AG09319 (cell line): Measurements from ENCODE around the gene PABPN1L.
A peak's percentile ranks its signal among the peaks of the same experiment; 100 is the strongest.

Experiments used
- DNase-seq: peaks from one replicate; pipeline ENCODE4 v3.0.0-alpha.2; 2010; ENCODE audit warnings: low read depth; ENCODE audit errors: extremely low read depth
- TF ChIP-seq, protein P1 (sequence below): IDR thresholded peaks from 2 replicates; pipeline ENCODE4 v1.5.1; 2011; ENCODE audit warnings: low read depth, mild to moderate bottlenecking, inconsistent platforms, low read length, moderate library complexity

PABPN1L gene

DNA sequence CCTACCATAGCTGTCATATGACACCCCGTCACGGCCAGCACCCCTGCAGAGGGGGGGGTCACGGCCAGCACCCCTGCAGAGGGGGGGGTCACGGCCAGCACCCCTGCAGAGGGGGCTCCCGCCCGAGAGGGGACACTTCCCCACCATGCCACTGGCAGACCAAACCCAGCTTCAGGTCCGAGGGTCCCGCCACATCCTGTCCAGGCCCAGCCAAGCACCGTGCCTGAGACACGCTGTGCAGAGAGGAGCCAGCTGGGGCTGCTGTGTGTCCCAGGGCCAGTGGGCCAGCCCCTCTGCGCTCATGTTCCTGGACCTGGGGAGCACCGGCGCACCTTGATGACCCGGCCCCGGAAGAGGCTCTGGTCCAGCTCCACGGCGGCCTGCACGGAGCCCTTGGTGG is 1.9 kb downstream of the PABPN1L start:
- TF ChIP-seq, protein P1, sequence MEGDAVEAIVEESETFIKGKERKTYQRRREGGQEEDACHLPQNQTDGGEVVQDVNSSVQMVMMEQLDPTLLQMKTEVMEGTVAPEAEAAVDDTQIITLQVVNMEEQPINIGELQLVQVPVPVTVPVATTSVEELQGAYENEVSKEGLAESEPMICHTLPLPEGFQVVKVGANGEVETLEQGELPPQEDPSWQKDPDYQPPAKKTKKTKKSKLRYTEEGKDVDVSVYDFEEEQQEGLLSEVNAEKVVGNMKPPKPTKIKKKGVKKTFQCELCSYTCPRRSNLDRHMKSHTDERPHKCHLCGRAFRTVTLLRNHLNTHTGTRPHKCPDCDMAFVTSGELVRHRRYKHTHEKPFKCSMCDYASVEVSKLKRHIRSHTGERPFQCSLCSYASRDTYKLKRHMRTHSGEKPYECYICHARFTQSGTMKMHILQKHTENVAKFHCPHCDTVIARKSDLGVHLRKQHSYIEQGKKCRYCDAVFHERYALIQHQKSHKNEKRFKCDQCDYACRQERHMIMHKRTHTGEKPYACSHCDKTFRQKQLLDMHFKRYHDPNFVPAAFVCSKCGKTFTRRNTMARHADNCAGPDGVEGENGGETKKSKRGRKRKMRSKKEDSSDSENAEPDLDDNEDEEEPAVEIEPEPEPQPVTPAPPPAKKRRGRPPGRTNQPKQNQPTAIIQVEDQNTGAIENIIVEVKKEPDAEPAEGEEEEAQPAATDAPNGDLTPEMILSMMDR, result no peak

DNA sequence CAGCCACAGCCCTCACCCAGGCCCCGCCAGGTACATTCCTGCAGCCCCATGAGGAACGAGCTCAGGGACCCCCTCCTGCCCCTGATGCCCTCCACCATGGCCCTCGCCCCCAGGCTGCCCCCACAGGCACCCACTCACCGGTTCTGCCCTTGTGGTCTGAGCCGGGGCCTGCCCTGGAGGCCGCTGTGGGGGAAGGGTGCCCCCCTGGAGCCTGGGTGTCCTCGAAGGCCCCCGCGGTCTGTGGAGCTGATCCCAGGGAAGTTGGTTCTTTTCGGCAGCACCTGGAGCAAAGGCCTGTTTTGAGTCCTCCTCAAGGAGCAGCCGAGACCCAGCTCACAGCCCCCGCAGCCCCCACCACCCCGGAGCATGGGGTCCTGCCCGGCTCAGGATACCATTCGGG is 2.4 kb downstream of the PABPN1L start:
- DNase-seq, result no peak
- TF ChIP-seq, protein P1, result no peak

More for the DNA sequence above, 1.9 kb downstream of the PABPN1L start:
- no peak for DNase-seq

DNA sequence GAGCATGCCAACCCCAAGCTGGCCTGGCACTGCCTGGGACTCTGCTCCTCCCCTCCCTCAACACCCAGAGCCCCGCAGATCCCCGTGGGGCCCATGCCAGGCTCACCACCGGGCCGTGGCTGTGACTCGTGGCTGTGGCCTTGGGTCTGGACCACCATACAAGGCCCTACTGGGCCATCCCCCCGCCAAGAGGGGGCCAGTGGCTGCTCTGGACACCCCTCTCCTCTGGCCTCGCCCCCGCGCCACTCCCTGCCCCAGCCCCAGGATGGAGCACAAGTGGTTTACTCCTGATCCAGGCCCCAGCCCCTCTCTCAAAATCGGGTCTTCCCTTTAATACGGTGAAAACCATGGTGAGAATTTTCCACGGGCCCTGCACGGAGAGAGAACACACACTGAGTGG is 3.0 kb downstream of the PABPN1L start:
- DNase-seq, result no peak
- TF ChIP-seq, protein P1, result no peak

DNA sequence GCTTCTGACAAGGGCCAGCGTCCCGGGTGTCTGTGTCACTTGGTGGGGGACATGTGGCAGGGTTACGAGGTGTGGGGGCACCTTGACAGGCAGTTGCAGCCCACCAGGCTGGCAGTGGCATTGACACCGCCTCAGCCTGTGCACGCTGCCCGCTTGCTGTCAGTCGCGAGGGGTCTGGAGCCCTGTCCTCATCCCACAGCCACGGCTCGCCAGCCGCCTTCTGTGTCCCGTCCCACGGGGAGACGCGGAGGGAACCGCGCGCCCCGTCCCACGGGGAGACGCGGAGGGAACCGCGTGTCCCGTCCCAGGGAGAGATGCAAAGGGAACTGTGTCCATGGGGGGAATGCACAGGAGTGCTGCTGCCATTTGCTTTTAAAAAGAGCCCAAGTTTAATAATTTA is 3.5 kb downstream of the PABPN1L start:
- TF ChIP-seq, protein P1, result no peak
- no peak for DNase-seq

DNA sequence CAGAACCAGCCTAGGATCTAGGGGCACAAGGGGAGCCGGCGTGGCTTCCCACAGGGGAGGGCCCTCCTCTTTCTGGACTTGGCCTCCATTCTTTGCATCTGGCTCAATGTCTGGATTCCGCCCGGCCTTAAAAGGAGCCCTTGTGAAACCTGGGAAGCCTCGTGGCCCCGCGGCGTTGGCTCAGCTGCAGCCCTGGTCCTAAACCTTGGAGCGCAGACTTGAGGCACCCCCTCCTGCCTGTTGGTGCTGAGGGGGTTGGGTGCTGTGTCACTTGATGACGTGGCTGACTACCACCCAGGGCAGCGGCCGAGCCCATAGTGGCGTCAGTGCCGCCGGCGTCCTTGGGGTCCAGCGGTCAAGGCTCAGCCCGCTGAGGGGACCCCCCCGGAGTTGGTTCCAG is 5.1 kb downstream of the PABPN1L start:
- TF ChIP-seq, protein P1, result no peak
- no peak for DNase-seq

DNA sequence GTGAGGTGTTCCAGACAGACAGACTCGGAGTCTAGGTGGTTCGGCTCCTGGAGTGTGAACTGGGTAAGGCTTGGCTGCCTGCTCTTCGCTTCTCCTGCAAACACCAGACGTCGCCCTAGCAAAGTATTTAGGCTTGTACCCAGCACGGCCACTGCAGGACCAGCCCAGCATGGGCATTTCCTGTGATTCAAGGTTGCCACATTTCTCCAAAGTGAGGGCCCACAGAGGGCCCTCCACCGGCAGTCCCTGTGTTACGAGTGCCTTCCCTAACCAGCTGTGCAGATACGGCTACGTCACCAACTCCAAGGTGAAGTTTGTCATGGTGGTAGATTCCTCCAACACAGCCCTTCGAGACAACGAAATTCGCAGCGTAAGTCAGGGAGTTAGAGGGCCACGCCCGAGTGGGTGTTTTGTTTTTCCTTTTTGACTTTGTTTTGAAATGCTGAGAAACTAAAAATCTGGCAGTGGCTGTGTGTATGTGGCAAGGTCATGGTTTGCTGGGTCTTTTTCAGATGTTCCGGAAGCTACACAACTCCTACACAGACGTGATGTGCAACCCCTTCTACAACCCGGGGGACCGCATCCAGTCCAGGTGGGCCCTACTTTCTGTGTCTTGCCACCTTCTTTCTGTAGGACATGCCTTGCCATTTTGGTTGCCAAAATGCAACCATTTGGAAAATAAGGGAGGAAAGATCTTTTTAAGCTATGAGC is 6.9 kb downstream of the PABPN1L start:
- DNase-seq, result no peak
- TF ChIP-seq, protein P1, result no peak

DNA sequence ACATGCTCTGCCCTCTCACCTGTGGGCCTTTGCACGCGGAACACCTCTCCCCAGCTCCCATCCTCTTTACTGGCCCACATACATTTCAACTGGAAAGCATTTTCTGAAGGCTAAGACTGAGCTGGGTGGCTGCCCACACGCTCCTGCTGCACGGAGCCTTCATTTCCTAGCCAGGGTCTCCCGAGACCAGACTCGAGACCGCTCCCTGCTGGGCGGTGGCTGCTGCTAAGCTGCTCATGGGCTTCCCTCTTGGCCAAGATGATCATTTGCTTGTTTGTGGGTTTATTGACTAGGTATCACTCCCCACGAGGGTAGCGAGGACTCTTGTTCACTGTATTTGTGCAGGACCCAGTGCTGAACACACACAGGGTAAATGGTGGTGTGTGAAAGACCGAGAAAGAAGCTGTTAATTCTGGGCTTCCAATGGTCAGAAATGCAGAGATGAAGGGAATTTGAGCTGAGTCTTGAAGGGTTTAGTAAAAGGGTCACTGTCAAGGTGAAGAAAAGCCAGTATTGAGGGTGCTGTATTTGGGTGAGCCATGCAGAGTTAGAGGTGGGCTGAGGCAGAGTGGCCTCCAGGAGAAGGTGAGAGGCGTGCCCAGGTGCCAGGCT is 8.6 kb downstream of the PABPN1L start:
- DNase-seq, result peak; percentile 30
- TF ChIP-seq, protein P1, result peak; percentile 87
